WTC11 (cell line): ENCODE results near the gene TOR1A. TPM values are rescaled to one million over a fixed set of nuclear protein-coding genes. Genes with fewer than 3 reads are reported as not detected.
"Not testable (repeated sequence)": the region's sequence is repeated elsewhere in the genome, so short reads cannot be mapped to it uniquely, and the experiment has no call there.

Experiments used
- ATAC-seq: fragments of 200-7000 bp; cut with Tn5 transposase; 2 replicates; pipeline ENCODE4 v1.10.0; 2021; ENCODE audit warnings: mild to moderate bottlenecking, moderate library complexity
- CTCF ChIA-PET: fragments of 300-600 bp; sonication (Branson Sonifier 250); formaldehyde crosslinking; loops from one replicate; lab custom pipeline; 2021; ENCODE audit warnings: antibody characterized with exemption; lab: Charles Lee
- POLR2A ChIA-PET: fragments of 350-600 bp; sonication (Branson Sonifier 250); formaldehyde crosslinking; loops from one replicate; lab custom pipeline; 2021; ENCODE audit warnings: antibody characterized with exemption; lab: Charles Lee
- DNase-seq: peaks from one replicate; pipeline ENCODE4 v3.0.0; 2021; ENCODE audit warnings: low spot score
- H3K27ac Mint-ChIP-seq: 2 replicates; pipeline ENCODE4 v1.8.0; 2021; ENCODE audit warnings: mixed read lengths
- H3K27me3 Mint-ChIP-seq: 2 replicates; pipeline ENCODE4 v1.8.0; 2021; ENCODE audit warnings: low read depth, mild to moderate bottlenecking, moderate library complexity, mixed read lengths
- H3K36me3 Mint-ChIP-seq: 2 replicates; pipeline ENCODE4 v1.8.0; 2021; ENCODE audit warnings: mixed read lengths
- H3K4me1 Mint-ChIP-seq: 2 replicates; pipeline ENCODE4 v1.8.0; 2022; ENCODE audit warnings: mixed read lengths
- H3K4me3 Mint-ChIP-seq: 2 replicates; pipeline ENCODE4 v1.8.0; 2021; ENCODE audit warnings: mild to moderate bottlenecking, moderate library complexity, mixed read lengths
- H3K9me3 Mint-ChIP-seq: 2 replicates; pipeline ENCODE4 v1.8.0; 2021; ENCODE audit warnings: mixed read lengths
- ATF2 ChIP-seq: sonication (generic); formaldehyde crosslinking; IDR thresholded peaks from 2 replicates; pipeline ENCODE4 v1.8.1; 2022; ENCODE audit warnings: low read depth, missing genetic modification reagents, borderline replicate concordance
- ATF3 ChIP-seq: sonication (generic); formaldehyde crosslinking; conservative IDR thresholded peaks from 2 replicates; pipeline ENCODE4 v1.8.1; 2022; ENCODE audit warnings: mild to moderate bottlenecking, missing genetic modification reagents
- ATF6 ChIP-seq: sonication (generic); formaldehyde crosslinking; IDR thresholded peaks from 2 replicates; pipeline ENCODE4 v1.8.1; 2023; ENCODE audit warnings: mild to moderate bottlenecking, missing genetic modification reagents
- JAZF1 ChIP-seq: fragments of 250-450 bp; sonication (Bioruptor Pico); IDR thresholded peaks from 2 replicates; pipeline ENCODE4 v1.9.0; 2021; ENCODE audit warnings: moderate library complexity, mild to moderate bottlenecking, inconsistent platforms
- NFYB ChIP-seq: sonication (generic); formaldehyde crosslinking; conservative IDR thresholded peaks from 2 replicates; pipeline ENCODE4 v1.8.0; 2022; ENCODE audit warnings: low read depth, missing genetic modification reagents
- NR2C2 ChIP-seq: sonication (generic); formaldehyde crosslinking; IDR thresholded peaks from 2 replicates; pipeline ENCODE4 v1.8.0; 2022; ENCODE audit warnings: mild to moderate bottlenecking, missing genetic modification reagents
- NR3C1 ChIP-seq: sonication (generic); formaldehyde crosslinking; conservative IDR thresholded peaks from 2 replicates; pipeline ENCODE4 v1.8.1; 2023; ENCODE audit warnings: low read depth, mild to moderate bottlenecking, missing genetic modification reagents
- PRRX2 ChIP-seq: fragments of 250-450 bp; sonication (Bioruptor Pico); IDR thresholded peaks from 2 replicates; pipeline ENCODE4 v1.8.0; 2021; ENCODE audit warnings: mild to moderate bottlenecking
- RORB ChIP-seq: fragments of 250-450 bp; sonication (Bioruptor Pico); IDR thresholded peaks from 2 replicates; pipeline ENCODE4 v1.9.0; 2021; ENCODE audit warnings: mild to moderate bottlenecking
- SMAD4 ChIP-seq: sonication (generic); formaldehyde crosslinking; IDR thresholded peaks from 2 replicates; pipeline ENCODE4 v1.8.0; 2022; ENCODE audit warnings: mild to moderate bottlenecking, missing genetic modification reagents
- SOX15 ChIP-seq: fragments of 250-450 bp; sonication (Bioruptor Pico); IDR thresholded peaks from 2 replicates; pipeline ENCODE4 v1.9.0; 2021; ENCODE audit warnings: mild to moderate bottlenecking
- TP53 ChIP-seq: sonication (generic); formaldehyde crosslinking; IDR thresholded peaks from 2 replicates; pipeline ENCODE4 v1.8.1; 2023; ENCODE audit warnings: mild to moderate bottlenecking, missing genetic modification reagents
- ZNF121 ChIP-seq: sonication (generic); formaldehyde crosslinking; IDR thresholded peaks from 2 replicates; pipeline ENCODE4 v1.8.0; 2023; ENCODE audit warnings: missing genetic modification reagents
- total RNA-seq: library from RNA; stranded (reverse); gene quantifications from 3 replicates; pipeline ENCODE4 v1.2.3, GENCODE V29; 2021
- TF ChIP-seq, protein P1 (sequence below): fragments of 200-600 bp; IDR thresholded peaks from 2 replicates; pipeline ENCODE4 v1.8.0; 2022; ENCODE audit warnings: antibody characterized with exemption
- TF ChIP-seq, protein P2 (sequence below): sonication (generic); formaldehyde crosslinking; IDR thresholded peaks from 2 replicates; pipeline ENCODE4 v1.8.1; 2022; ENCODE audit warnings: missing genetic modification reagents, borderline replicate concordance
- TF ChIP-seq, protein P3 (sequence below): fragments of 250-450 bp; sonication (Bioruptor Pico); IDR thresholded peaks from 2 replicates; pipeline ENCODE4 v2.1.2; 2022; ENCODE audit warnings: mild to moderate bottlenecking, moderate library complexity
- TF ChIP-seq, protein P4 (sequence below): fragments of 250-450 bp; sonication (Bioruptor Pico); IDR thresholded peaks from 2 replicates; pipeline ENCODE4 v1.8.0; 2021; ENCODE audit warnings: mild to moderate bottlenecking
- TF ChIP-seq, protein P5 (sequence below): fragments of 250-450 bp; sonication (Bioruptor Pico); IDR thresholded peaks from 2 replicates; pipeline ENCODE4 v1.9.0; 2021; ENCODE audit warnings: moderate library complexity, mild to moderate bottlenecking, inconsistent platforms, borderline replicate concordance

The TOR1A gene
- total RNA-seq, 1 experiment from 2014 or later: 32.7 TPM

- ChIA-PET POLR2A (no interaction called here), CTCF (interaction anchor here (1.0 to 14.0 kb wide), 8 partner anchors 14 to 152 kb away, joined by 3 to 101 read pairs (median 5); partner anchors contain the start of gene ASB6)
- Mint-ChIP-seq H3K27me3 (no peaks in the 10 kb centered on the region), H3K36me3 (no peaks in the 10 kb centered on the region), H3K4me3 (no peak overlapping the region), H3K4me1 (0 out of 2 replicates have a peak, but pooled peaks cover 6% of the 10 kb centered on the region), H3K9me3 (no peaks in the 10 kb centered on the region), H3K27ac (no peak overlapping the region)
- ATAC-seq (no peak), DNase-seq (no peak)
- TF ChIP-seq NFYB (CRISPR knock-in tag): no peak
- no peak for TF ChIP-seq JAZF1 (CRISPR knock-in tag)
- TF ChIP-seq, protein P1, sequence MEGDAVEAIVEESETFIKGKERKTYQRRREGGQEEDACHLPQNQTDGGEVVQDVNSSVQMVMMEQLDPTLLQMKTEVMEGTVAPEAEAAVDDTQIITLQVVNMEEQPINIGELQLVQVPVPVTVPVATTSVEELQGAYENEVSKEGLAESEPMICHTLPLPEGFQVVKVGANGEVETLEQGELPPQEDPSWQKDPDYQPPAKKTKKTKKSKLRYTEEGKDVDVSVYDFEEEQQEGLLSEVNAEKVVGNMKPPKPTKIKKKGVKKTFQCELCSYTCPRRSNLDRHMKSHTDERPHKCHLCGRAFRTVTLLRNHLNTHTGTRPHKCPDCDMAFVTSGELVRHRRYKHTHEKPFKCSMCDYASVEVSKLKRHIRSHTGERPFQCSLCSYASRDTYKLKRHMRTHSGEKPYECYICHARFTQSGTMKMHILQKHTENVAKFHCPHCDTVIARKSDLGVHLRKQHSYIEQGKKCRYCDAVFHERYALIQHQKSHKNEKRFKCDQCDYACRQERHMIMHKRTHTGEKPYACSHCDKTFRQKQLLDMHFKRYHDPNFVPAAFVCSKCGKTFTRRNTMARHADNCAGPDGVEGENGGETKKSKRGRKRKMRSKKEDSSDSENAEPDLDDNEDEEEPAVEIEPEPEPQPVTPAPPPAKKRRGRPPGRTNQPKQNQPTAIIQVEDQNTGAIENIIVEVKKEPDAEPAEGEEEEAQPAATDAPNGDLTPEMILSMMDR: no peak
- no peak for TF ChIP-seq RORB
- no peak for TF ChIP-seq ZNF121 (CRISPR knock-in tag)
Observed at GRCh38 chr9:129776566-129776937, 47.4 kb downstream of the TOR1A start.

DNA sequence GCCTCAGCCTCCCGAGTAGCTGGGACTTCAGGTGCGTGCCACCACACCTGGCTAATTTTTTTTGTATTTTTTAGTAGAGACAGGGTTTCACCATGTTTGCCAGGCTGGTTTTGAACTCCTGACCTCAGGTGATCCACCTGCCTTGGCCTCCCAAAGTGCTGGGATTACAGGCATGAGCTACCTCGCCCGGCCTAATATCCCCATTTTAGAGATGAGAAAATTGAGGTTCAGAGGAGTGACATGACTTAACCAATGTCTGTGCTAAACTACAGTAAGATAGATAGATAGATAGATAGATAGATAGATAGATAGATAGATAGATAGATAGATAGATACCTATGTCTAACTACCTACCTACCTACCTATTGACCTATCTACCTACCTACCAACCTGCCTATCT, 47.8 kb downstream of the TOR1A start:
- CTCF ChIA-PET: interaction anchor here (1.0 to 14.0 kb wide), 6 partner anchors 14 to 134 kb away, joined by 3 to 101 read pairs (median 8); partner anchors contain the start of gene ASB6
- H3K4me3 Mint-ChIP-seq, ATAC-seq, DNase-seq, H3K27ac Mint-ChIP-seq, H3K27me3 Mint-ChIP-seq, H3K4me1 Mint-ChIP-seq, POLR2A ChIA-PET, H3K9me3 Mint-ChIP-seq, H3K36me3 Mint-ChIP-seq: not testable (repeated sequence)

- TF ChIP-seq SOX15 (no peak), PRRX2 (CRISPR knock-in tag) (no peak), ATF2 (CRISPR knock-in tag) (no peak), SMAD4 (CRISPR knock-in tag) (no peak), TP53 (CRISPR knock-in tag) (no peak), ATF3 (no peak), ATF6 (CRISPR knock-in tag) (no peak), NR2C2 (CRISPR knock-in tag) (no peak), NR3C1 (no peak)
- TF ChIP-seq, protein P2, sequence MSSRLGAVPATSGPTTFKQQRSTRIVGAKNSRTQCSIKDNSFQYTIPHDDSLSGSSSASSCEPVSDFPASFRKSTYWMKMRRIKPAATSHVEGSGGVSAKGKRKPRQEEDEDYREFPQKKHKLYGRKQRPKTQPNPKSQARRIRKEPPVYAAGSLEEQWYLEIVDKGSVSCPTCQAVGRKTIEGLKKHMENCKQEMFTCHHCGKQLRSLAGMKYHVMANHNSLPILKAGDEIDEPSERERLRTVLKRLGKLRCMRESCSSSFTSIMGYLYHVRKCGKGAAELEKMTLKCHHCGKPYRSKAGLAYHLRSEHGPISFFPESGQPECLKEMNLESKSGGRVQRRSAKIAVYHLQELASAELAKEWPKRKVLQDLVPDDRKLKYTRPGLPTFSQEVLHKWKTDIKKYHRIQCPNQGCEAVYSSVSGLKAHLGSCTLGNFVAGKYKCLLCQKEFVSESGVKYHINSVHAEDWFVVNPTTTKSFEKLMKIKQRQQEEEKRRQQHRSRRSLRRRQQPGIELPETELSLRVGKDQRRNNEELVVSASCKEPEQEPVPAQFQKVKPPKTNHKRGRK (CRISPR knock-in tag): no peak
- TF ChIP-seq, protein P3, sequence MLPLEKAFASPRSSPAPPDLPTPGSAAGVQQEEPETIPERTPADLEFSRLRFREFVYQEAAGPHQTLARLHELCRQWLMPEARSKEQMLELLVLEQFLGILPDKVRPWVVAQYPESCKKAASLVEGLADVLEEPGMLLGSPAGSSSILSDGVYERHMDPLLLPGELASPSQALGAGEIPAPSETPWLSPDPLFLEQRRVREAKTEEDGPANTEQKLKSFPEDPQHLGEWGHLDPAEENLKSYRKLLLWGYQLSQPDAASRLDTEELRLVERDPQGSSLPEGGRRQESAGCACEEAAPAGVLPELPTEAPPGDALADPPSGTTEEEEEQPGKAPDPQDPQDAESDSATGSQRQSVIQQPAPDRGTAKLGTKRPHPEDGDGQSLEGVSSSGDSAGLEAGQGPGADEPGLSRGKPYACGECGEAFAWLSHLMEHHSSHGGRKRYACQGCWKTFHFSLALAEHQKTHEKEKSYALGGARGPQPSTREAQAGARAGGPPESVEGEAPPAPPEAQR (CRISPR knock-in tag): no peak
- TF ChIP-seq, protein P4, sequence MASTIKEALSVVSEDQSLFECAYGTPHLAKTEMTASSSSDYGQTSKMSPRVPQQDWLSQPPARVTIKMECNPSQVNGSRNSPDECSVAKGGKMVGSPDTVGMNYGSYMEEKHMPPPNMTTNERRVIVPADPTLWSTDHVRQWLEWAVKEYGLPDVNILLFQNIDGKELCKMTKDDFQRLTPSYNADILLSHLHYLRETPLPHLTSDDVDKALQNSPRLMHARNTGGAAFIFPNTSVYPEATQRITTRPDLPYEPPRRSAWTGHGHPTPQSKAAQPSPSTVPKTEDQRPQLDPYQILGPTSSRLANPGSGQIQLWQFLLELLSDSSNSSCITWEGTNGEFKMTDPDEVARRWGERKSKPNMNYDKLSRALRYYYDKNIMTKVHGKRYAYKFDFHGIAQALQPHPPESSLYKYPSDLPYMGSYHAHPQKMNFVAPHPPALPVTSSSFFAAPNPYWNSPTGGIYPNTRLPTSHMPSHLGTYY: no peak
- TF ChIP-seq, protein P5, sequence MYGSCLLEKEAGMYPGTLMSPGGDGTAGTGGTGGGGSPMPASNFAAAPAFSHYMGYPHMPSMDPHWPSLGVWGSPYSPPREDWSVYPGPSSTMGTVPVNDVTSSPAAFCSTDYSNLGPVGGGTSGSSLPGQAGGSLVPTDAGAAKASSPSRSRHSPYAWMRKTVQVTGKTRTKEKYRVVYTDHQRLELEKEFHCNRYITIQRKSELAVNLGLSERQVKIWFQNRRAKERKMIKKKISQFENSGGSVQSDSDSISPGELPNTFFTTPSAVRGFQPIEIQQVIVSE (CRISPR knock-in tag): no peak
- TF ChIP-seq, all 79 proteins: peak for 0
- H3K27ac Mint-ChIP-seq: no peak overlapping the region
- no peaks in the 10 kb centered on the region for H3K27me3 Mint-ChIP-seq
- ChIA-PET POLR2A (no interaction called here), CTCF (interaction anchor here (3.9 to 14.0 kb wide), 2 partner anchors 38 to 49 kb away, joined by 22 to 101 read pairs; no protein-coding TSS in a partner anchor)
- no peaks in the 10 kb centered on the region for H3K9me3 Mint-ChIP-seq
- 0 out of 2 replicates have a peak, but pooled peaks cover 6% of the 10 kb centered on the region for H3K4me1 Mint-ChIP-seq
- no peaks in the 10 kb centered on the region for H3K36me3 Mint-ChIP-seq
- H3K4me3 Mint-ChIP-seq: no peak overlapping the region
- no peak for ATAC-seq
- DNase-seq: no peak
Observed at GRCh38 chr9:129775448-129775798, 48.5 kb downstream of the TOR1A start.
